ENCODE measurements around the gene GBF1.
"Not testable (repeated sequence)": the region's sequence is repeated elsewhere in the genome, so short reads cannot be mapped to it uniquely, and the experiment has no call there.

The GBF1 gene

GRCh38 chr10:102245082-102245931 is at the start of gene GBF1:
TSS of gene GBF1 (plus strand) at chr10:102245532. CDS start at chr10:102258939, 13,407 bp downstream.
- DNase-seq (ENCODE audit: low read depth): peak; percentile 99

GRCh38 chr10:102196893-102197292 is 48.4 kb upstream of the GBF1 start:
- no peak for DNase-seq (ENCODE audit: low read depth)

- no peak for DNase-seq (ENCODE audit: low read depth)
Observed at GRCh38 chr10:102198027-102198426, 47.3 kb upstream of the GBF1 start.

- no peak for DNase-seq (ENCODE audit: low read depth)
Observed at GRCh38 chr10:102200751-102201640, 44.3 kb upstream of the GBF1 start.

GRCh38 chr10:102202386-102202785 is 42.9 kb upstream of the GBF1 start:
- no peak for DNase-seq (ENCODE audit: low read depth)

- DNase-seq (ENCODE audit: low read depth): no peak
Observed at GRCh38 chr10:102208311-102209035, 36.9 kb upstream of the GBF1 start.

GRCh38 chr10:102211615-102212299 is 33.6 kb upstream of the GBF1 start:
- DNase-seq (ENCODE audit: low read depth): no peak

- not testable (repeated sequence) for DNase-seq (ENCODE audit: low read depth)
Observed at GRCh38 chr10:102213599-102213998, 31.7 kb upstream of the GBF1 start.

- no peak for DNase-seq (ENCODE audit: low read depth)
Observed at GRCh38 chr10:102219370-102219769, 26.0 kb upstream of the GBF1 start.

GRCh38 chr10:102220612-102221011 is 24.7 kb upstream of the GBF1 start:
- no peak for DNase-seq (ENCODE audit: low read depth)

GRCh38 chr10:102222797-102223196 is 22.5 kb upstream of the GBF1 start:
- DNase-seq (ENCODE audit: low read depth): no peak

GRCh38 chr10:102225646-102226541 is 19.4 kb upstream of the GBF1 start, which contains the start of gene ELOVL3:
TSS of gene ELOVL3 (plus strand) at chr10:102226299. CDS start at chr10:102226549, 250 bp downstream.
- peak; percentile 71 for DNase-seq (ENCODE audit: low read depth)

GRCh38 chr10:102226542-102226870 is 18.8 kb upstream of the GBF1 start:
- DNase-seq (ENCODE audit: low read depth): no peak

GRCh38 chr10:102227050-102227449 is 18.3 kb upstream of the GBF1 start:
- peak; percentile 53 for DNase-seq (ENCODE audit: low read depth)

- DNase-seq (ENCODE audit: low read depth): peak; percentile 42
Observed at GRCh38 chr10:102229810-102230263, 15.5 kb upstream of the GBF1 start.

- no peak for DNase-seq (ENCODE audit: low read depth)
Observed at GRCh38 chr10:102230264-102230860, 15.0 kb upstream of the GBF1 start.

- no peak for DNase-seq (ENCODE audit: low read depth)
Observed at GRCh38 chr10:102230861-102231356, 14.4 kb upstream of the GBF1 start.

GRCh38 chr10:102231357-102232318 is 13.7 kb upstream of the GBF1 start:
- DNase-seq (ENCODE audit: low read depth): no peak

GRCh38 chr10:102233997-102234396 is 11.3 kb upstream of the GBF1 start:
- no peak for DNase-seq (ENCODE audit: low read depth)
